ENCODE data around the gene NEK8. TPM values are rescaled to one million over a fixed set of nuclear protein-coding genes. Genes with fewer than 3 reads are reported as not detected.

The NEK8 gene
- 1 to 10 TPM; 2.5 to 5.8 (median 3.8) TPM for total RNA-seq
- 1 to 10 TPM; 8.4 to 9.7 TPM for polyA plus RNA-seq

DNA sequence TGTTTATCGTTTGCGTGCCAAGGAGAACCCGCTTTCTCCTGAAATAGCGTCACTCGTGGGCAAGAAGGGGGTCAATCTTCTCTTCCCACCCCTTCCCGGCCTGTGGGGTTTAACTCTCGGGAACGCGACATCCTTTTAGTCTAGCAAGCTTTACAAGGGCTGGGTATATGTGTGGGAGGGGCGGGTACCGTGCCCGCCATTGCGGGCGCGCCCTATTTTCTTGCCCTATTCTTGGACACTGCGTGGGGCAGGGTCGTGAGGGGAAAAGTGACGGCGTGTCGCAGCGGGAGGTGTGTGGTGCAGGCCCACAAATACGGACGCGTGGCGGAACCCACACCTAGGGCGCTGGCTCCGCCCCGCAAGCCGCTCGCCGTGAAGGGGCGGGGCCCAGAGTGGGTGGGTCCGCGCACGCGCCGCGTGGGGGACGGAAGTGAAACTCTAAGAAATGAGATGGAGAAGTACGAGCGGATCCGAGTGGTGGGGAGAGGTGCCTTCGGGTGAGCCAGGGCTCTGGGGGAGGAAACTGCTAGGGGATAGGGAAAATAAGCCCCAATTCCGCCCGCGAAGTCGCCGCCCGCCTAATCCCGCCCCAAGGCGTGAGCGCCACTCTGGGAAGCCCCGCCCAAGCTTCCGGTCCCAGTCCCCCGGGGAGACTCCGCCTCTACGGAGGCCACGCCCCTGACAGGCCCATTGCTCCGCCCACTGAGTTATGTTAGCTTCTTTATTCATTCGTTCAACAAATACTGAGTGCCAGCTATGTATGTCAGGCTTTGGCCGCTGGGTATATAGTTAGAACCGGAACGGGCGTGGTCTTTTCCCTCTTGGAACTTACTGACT, at the start of gene NEK8:
Gene NEK8, plus strand, starts transcription at position 425 of the 837 bp plus-strand sequence. Its CDS starts 26 bp downstream, at position 451.
- ATAC-seq (peak; percentile 64 to 80 (median 71)), DNase-seq (peak; percentile 94 to 99 (median 98)), FAIRE-seq (peak; percentile 60)
- Histone ChIP-seq H3K4me3 (peak within 1 kb of the TSS; percentile 46 to 84 (median 59)), H3K4me1 (peaks cover 0 to 17% (median 0%) of the 10 kb centered on the region in 3 donors), H3K27ac (peak within 1 kb of the TSS; percentile 93 to 99 (median 97)), H3K36me3 (peaks cover 0 to 10% (median 9%) of the 10 kb centered on the region in 3 donors), H3K27me3 (no peaks in the 10 kb centered on the region), H3K9me3 (no peaks in the 10 kb centered on the region)
- intact Hi-C loops (cut with DNase I), result no loop called here
- TF ChIP-seq, protein P1, sequence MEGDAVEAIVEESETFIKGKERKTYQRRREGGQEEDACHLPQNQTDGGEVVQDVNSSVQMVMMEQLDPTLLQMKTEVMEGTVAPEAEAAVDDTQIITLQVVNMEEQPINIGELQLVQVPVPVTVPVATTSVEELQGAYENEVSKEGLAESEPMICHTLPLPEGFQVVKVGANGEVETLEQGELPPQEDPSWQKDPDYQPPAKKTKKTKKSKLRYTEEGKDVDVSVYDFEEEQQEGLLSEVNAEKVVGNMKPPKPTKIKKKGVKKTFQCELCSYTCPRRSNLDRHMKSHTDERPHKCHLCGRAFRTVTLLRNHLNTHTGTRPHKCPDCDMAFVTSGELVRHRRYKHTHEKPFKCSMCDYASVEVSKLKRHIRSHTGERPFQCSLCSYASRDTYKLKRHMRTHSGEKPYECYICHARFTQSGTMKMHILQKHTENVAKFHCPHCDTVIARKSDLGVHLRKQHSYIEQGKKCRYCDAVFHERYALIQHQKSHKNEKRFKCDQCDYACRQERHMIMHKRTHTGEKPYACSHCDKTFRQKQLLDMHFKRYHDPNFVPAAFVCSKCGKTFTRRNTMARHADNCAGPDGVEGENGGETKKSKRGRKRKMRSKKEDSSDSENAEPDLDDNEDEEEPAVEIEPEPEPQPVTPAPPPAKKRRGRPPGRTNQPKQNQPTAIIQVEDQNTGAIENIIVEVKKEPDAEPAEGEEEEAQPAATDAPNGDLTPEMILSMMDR (IDR thresholded peaks at IDR 0.05), result no peak
- WGBS, 2 donors, result 0 to 1% methylated on average over 58 to 64 of the region's 64 CpGs

DNA sequence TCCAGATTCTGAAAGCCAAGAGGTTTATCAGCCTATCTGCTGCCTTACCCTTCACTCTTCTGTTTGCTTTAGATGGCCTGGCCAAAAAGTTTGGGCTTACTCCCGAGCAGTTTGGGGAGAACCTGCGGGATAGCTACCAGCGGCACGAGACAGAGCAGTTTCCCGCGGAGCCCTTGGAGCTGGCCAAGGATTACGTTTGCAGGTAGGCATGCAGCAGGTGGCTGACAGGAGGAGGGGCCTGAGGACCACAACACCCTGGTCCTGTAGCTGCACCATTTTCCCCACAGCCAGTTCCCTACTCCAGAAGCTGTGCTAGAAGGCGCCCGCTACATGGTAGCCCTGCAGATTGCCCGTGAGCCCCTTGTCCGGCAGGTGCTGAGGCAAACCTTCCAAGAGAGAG, 45.9 kb upstream of the NEK8 start:
- H3K4me3 ChIP-seq, result no peak overlapping the region
- TF ChIP-seq, protein P1 (IDR thresholded peaks at IDR 0.05), result no peak
- WGBS, 2 donors, result 78 to 81% methylated on average over 11 of the region's 11 CpGs
- intact Hi-C loops (cut with DNase I), result no loop called here
- H3K36me3 ChIP-seq, result peaks cover 15 to 89% (median 75%) of the 10 kb centered on the region in 3 donors
- no peaks in the 10 kb centered on the region for H3K4me1 ChIP-seq
- FAIRE-seq (no peak), DNase-seq (no peak), ATAC-seq (no peak)
- no peak overlapping the region for H3K27ac ChIP-seq
- H3K9me3 ChIP-seq, result no peaks in the 10 kb centered on the region
- H3K27me3 ChIP-seq, result no peaks in the 10 kb centered on the region

DNA sequence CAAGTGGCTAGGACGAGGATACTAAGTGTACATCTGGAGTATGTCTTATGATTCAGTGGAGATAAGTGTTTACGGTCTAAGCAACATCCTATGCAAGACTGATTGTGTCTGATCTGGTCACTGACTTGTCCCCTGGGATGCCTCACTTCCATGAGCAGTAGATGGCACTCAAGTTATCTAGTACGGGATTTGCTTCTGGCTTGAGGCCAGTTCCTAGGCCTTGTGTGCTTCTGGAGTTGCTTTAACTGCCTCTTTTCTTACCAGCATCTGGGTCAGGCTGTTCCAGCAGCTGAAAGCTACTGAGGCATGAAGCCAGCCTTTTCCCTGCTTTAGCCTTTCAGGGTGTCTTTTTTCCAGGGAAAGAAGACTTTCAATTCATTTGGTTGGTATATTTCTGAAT, 43.6 kb upstream of the NEK8 start:
- Histone ChIP-seq H3K27ac (no peak overlapping the region), H3K36me3 (peaks cover 12 to 91% (median 73%) of the 10 kb centered on the region in 3 donors), H3K9me3 (no peaks in the 10 kb centered on the region), H3K4me3 (no peak overlapping the region), H3K27me3 (no peaks in the 10 kb centered on the region), H3K4me1 (no peaks in the 10 kb centered on the region)
- TF ChIP-seq, protein P1 (IDR thresholded peaks at IDR 0.05), result no peak
- DNase-seq (no peak), FAIRE-seq (no peak), ATAC-seq (peak in 3 of 4 donors; percentile 20 to 62 (median 38))
- WGBS, 2 donors, result 52 to 61% methylated on average over 3 of the region's 3 CpGs
- intact Hi-C loops (cut with DNase I), result no loop called here

DNA sequence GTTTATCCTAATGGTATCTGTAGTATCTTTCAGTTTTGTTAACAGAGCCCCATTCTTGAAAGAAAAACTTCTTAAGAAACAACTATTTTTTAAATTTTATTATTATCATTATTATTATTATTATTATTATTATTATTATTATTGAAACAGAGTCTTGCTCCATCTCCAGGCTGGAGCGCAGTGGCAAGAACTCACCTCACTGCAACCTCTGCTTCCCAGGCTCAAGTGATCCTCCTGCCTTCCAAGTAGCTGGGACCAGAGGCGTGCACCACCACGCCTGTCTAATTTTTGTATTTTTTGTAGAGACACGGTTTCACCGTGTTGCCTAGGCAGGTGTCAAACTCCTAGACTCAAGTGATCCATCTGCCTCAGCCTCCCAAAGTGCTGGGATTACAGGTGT, 43.2 kb upstream of the NEK8 start:
- WGBS, 2 donors, result 88 to 94% methylated on average over 5 of the region's 5 CpGs
- ATAC-seq, result no peak
- no peak for FAIRE-seq
- Histone ChIP-seq H3K9me3 (no peaks in the 10 kb centered on the region), H3K27me3 (no peaks in the 10 kb centered on the region), H3K36me3 (peaks cover 12 to 95% (median 75%) of the 10 kb centered on the region in 3 donors), H3K4me1 (no peaks in the 10 kb centered on the region), H3K4me3 (no peak overlapping the region), H3K27ac (no peak overlapping the region)
- DNase-seq, result no peak
- intact Hi-C loops (cut with DNase I), result no loop called here
- TF ChIP-seq, protein P1 (IDR thresholded peaks at IDR 0.05), result no peak

DNA sequence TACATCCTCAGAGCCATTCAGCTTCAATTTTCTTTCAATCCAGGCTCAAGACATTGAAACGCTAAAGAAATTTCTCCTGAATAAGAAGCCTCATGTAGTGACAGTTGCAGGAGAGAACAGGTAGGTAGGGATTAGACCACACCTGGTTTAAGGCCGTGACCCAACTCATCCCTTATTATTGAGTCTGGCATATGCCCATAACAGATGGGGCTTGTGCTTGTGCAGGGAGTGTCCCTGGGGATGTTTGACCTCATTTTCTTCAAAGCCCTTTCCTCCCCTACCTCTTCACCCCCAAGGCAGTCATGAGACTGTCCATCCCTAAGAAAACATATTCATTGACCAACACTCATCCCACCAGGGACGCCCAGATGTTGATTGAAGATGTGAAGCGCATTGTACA, 42.3 kb upstream of the NEK8 start:
- intact Hi-C loops (cut with DNase I), result no loop called here
- 84 to 92% methylated on average over 4 of the region's 4 CpGs for WGBS, 2 donors
- ATAC-seq (no peak), DNase-seq (peak in 1 of 6 donors; percentile 29), FAIRE-seq (no peak)
- H3K4me3 ChIP-seq, result no peak overlapping the region
- no peaks in the 10 kb centered on the region for H3K4me1 ChIP-seq
- peaks cover 12 to 96% (median 79%) of the 10 kb centered on the region in 3 donors for H3K36me3 ChIP-seq
- no peak overlapping the region for H3K27ac ChIP-seq
- H3K27me3 ChIP-seq, result no peaks in the 10 kb centered on the region
- TF ChIP-seq, protein P1 (IDR thresholded peaks at IDR 0.05), result no peak
- H3K9me3 ChIP-seq, result no peaks in the 10 kb centered on the region
